Nephron (organoid): ENCODE measurements around the gene CAPRIN1.
A peak's percentile ranks its signal among the peaks of the same experiment; 100 is the strongest.
"Not testable (repeated sequence)": the region's sequence is repeated elsewhere in the genome, so short reads cannot be mapped to it uniquely, and the experiment has no call there.

Experiments used
- H3K27ac Mint-ChIP-seq, 3 experiments: 2 replicates each; pipeline ENCODE4 v1.8.0; 2020; ENCODE audit warnings: mixed read lengths in 3 of 3, mild to moderate bottlenecking in 2 of 3, moderate library complexity in 1 of 3
- H3K27me3 Mint-ChIP-seq: 2 replicates; pipeline ENCODE4 v1.8.0; 2021; ENCODE audit warnings: low read depth, mild to moderate bottlenecking, moderate library complexity, mixed read lengths
- H3K36me3 Mint-ChIP-seq: 2 replicates; pipeline ENCODE4 v1.8.0; 2020; ENCODE audit warnings: low read depth, mixed read lengths
- H3K4me1 Mint-ChIP-seq: 2 replicates; pipeline ENCODE4 v1.8.0; 2020; ENCODE audit warnings: mixed read lengths
- H3K4me3 Mint-ChIP-seq, 3 experiments: 2 replicates each; pipeline ENCODE4 v1.8.0; 2020; ENCODE audit warnings: mild to moderate bottlenecking in 3 of 3, mixed read lengths in 3 of 3, moderate library complexity in 2 of 3
- H3K9me3 Mint-ChIP-seq: 2 replicates; pipeline ENCODE4 v1.8.0; 2020; ENCODE audit warnings: mixed read lengths
- TF ChIP-seq, protein P1 (sequence below), 3 experiments: fragments of 200-600 bp; sonication (generic); IDR thresholded peaks; one replicate each; pipeline ENCODE4 v1.5.0; 2021; ENCODE audit warnings: antibody characterized with exemption in 3 of 3; ENCODE audit not compliant: unreplicated experiment in 3 of 3

CAPRIN1 gene

DNA sequence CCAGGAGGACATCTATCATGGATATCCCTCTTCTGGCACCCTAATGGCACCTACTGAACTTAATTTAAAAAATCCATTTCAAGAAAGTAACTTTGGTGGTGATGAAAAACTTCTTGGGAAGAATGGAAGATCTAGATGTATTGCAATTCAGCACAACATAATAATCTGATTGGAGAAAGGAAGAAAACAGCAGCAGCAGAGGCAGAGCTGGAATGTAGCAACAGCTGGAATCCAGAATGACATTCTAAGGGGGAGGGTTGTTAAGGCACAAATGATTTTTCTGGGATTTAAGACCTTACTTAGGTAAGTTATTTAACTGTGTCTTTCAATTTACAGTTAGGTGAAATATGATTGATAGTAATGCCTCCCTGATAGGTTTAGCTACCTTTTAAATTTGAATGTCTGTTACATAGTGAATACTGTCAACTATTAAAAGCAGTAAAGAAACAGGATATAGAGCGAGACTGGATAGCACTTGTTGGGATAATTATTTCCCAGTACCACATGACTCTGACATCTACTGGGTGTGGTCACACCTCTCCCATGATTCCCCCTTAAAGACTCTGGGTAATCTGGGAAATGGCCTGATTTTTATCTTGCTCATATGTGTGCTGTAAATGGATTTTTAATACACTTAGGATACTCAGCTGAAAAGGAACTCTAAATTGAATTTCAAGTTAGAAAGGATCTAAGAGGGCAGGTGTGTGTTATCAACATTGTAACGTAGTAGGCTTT lies 11.7 kb downstream of the CAPRIN1 start:
- TF ChIP-seq, protein P1, sequence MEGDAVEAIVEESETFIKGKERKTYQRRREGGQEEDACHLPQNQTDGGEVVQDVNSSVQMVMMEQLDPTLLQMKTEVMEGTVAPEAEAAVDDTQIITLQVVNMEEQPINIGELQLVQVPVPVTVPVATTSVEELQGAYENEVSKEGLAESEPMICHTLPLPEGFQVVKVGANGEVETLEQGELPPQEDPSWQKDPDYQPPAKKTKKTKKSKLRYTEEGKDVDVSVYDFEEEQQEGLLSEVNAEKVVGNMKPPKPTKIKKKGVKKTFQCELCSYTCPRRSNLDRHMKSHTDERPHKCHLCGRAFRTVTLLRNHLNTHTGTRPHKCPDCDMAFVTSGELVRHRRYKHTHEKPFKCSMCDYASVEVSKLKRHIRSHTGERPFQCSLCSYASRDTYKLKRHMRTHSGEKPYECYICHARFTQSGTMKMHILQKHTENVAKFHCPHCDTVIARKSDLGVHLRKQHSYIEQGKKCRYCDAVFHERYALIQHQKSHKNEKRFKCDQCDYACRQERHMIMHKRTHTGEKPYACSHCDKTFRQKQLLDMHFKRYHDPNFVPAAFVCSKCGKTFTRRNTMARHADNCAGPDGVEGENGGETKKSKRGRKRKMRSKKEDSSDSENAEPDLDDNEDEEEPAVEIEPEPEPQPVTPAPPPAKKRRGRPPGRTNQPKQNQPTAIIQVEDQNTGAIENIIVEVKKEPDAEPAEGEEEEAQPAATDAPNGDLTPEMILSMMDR (IDR thresholded peaks at IDR 0.05; ENCODE audit: unreplicated experiment in 3 of 3) = no peak
- no peak overlapping the region for H3K4me3 Mint-ChIP-seq
- H3K36me3 Mint-ChIP-seq = peaks cover 61% of the 10 kb centered on the region
- H3K4me1 Mint-ChIP-seq = peaks cover 38% of the 10 kb centered on the region
- peak overlapping the region in 2 of 3 experiments; percentile 46 to 47 for H3K27ac Mint-ChIP-seq
- H3K9me3 Mint-ChIP-seq = no peaks in the 10 kb centered on the region
- no peaks in the 10 kb centered on the region for H3K27me3 Mint-ChIP-seq

DNA sequence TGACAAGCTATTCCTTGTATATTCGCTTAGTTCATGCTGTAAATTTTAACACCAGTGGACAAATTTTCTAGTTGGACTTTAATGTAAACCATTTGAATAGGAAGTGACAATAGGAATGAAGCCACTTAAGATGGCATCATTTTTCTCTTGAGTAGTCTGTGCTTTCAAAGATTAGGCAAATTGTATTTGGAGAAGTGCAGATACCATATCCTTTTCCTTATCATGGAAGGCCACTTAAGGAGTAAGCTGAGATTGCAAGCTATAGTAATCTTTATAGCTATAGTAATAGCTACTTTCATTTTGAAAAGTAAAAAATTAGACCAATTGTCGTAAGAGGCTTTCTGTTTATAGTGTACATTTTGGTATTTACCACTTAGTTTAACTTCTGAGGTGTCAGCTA lies 12.8 kb downstream of the CAPRIN1 start:
- H3K4me1 Mint-ChIP-seq = peaks cover 32% of the 10 kb centered on the region
- peaks cover 53% of the 10 kb centered on the region for H3K36me3 Mint-ChIP-seq
- TF ChIP-seq, protein P1 (IDR thresholded peaks at IDR 0.05; ENCODE audit: unreplicated experiment in 3 of 3) = no peak
- peak overlapping the region in 1 of 3 experiments; percentile 51 for H3K27ac Mint-ChIP-seq
- H3K4me3 Mint-ChIP-seq = no peak overlapping the region
- no peaks in the 10 kb centered on the region for H3K9me3 Mint-ChIP-seq
- H3K27me3 Mint-ChIP-seq = no peaks in the 10 kb centered on the region

DNA sequence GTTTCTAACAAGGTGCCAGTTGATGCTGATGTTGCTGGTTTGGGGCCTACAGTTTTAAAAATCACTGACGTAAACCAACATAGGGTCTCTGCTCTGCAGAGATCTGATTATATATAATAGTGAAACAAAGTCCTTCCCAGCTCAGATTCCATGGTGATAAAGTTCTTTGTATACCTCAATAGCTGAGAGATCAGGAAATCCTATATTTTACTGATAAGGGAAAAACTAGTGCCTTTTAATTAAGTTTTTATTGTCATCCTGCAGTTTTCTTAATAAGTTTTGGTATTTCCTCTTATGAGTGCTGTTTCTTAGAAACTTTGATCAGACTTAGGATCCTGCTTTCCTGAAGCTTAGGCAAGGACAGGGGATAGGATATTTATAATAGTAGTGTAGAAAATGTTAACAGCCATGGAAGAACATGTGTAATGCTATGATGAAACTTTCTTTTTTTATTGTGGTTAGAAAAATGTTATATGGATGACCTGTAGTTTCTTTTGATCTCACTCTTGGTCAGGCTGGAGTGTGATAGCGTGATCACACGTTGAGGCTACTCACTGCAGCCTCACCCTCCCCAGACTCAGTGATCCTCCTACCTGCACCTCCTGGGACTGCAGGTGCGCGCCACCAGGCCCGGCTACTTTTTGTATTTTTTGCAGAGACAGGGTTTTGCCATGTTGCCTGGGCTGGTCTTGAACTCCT lies 14.1 kb downstream of the CAPRIN1 start:
- Mint-ChIP-seq H3K4me3 (no peak overlapping the region), H3K27me3 (no peaks in the 10 kb centered on the region), H3K36me3 (peaks cover 50% of the 10 kb centered on the region), H3K27ac (peak overlapping the region in 1 of 3 experiments; percentile 44), H3K4me1 (peaks cover 28% of the 10 kb centered on the region), H3K9me3 (no peaks in the 10 kb centered on the region)
- TF ChIP-seq, protein P1 (IDR thresholded peaks at IDR 0.05; ENCODE audit: unreplicated experiment in 3 of 3) = peak in 1 of 3 experiments; percentile 7

DNA sequence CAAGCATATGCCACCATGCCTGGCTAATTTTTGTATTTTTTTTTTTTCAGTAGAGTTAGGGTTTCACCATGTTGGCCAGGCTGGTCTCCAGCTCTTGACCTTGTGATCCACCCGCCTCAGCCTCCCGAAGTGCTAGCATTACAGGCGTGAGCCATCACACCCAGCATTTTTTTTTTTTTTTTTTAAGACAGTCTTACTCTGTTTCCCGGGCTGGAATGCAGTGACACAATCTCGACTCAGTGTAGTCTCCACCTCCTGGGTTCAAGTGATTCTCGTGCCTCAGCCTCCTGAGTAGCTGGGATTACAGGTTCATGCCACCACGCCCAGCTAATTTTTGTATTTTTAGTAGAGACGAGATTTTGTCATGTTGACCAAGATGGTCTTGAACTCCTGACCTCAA lies 15.2 kb downstream of the CAPRIN1 start:
- H3K36me3 Mint-ChIP-seq = peaks cover 61% of the 10 kb centered on the region
- not testable (repeated sequence) for H3K27me3 Mint-ChIP-seq, H3K27ac Mint-ChIP-seq, H3K4me3 Mint-ChIP-seq, H3K9me3 Mint-ChIP-seq
- H3K4me1 Mint-ChIP-seq = peaks cover 28% of the 10 kb centered on the region

DNA sequence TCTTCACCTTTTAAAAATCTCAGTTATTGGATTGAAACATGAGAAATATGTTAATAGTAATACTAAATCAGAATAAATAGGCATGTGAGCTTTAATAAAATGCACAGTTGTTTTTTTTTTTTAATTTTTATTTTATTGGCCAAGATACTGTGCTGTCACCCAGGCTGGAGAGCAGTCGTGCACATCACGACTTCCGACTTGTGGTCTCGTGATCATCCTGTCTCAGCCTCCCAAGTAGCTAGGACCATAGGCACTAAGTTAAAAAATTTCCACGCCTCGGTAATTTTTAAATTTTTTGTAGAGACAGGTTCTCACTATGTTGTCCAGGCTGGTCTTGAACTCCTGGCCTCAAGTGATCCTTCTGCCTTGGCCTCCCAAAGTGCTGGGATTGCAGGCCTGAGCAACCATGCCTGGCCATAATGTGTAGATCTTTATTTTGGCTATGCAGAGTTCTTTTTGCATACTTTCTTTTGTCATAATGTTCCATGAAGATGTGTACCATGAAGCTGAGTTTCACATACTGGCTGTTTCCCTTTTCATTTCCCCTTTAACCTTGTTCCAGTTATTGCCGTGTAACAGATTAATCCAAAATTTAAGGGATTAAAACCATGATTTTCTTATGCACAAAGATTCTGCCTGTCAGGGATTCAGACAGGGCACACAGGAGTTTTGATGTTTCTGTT lies 16.0 kb downstream of the CAPRIN1 start:
- H3K9me3 Mint-ChIP-seq = no peaks in the 10 kb centered on the region
- peaks cover 24% of the 10 kb centered on the region for H3K4me1 Mint-ChIP-seq
- H3K4me3 Mint-ChIP-seq = no peak overlapping the region
- H3K27ac Mint-ChIP-seq = no peak overlapping the region
- peaks cover 60% of the 10 kb centered on the region for H3K36me3 Mint-ChIP-seq
- H3K27me3 Mint-ChIP-seq = no peaks in the 10 kb centered on the region
- TF ChIP-seq, protein P1 (IDR thresholded peaks at IDR 0.05; ENCODE audit: unreplicated experiment in 3 of 3) = no peak

DNA sequence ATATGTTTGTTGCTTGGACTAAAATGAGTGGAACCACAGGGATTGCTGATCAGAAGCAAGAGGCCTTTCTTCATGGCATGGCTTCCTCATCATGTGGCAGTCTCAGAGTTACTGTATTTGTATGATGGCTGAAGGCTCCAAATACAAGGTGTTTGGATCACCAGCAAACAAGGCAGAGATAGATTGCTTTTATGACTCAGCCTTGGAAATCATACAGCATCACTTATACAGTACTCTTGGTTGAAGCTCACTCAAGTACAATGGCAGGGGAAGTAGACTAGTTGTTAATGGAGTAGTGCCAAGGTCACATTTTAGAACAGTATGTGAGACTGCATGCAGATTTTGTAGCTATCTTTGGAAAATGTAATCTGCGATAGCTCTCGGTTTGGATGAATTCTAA lies 16.6 kb downstream of the CAPRIN1 start:
- Mint-ChIP-seq H3K27ac (no peak overlapping the region), H3K4me1 (peaks cover 19% of the 10 kb centered on the region), H3K4me3 (no peak overlapping the region), H3K9me3 (no peaks in the 10 kb centered on the region), H3K27me3 (no peaks in the 10 kb centered on the region), H3K36me3 (peaks cover 59% of the 10 kb centered on the region)
- TF ChIP-seq, protein P1 (IDR thresholded peaks at IDR 0.05; ENCODE audit: unreplicated experiment in 3 of 3) = no peak

DNA sequence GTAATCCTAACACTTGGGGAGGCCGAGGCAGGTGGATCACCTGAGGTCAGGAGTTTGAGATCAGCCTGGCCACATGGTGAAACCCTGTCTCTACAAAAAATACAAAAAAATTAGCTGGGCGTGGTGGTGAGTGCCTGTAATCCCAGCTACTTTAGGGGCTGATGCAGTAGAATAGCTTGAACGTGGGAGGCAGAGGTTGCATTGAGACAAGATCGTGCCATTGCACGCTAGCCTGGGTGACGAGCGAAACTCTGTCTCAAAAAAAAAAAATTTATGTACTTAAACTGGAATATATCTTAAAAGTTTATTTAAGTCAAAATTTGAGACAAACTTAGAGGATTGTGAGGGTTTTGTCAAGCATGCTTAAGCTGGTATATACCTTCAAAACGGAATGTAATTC lies 19.8 kb downstream of the CAPRIN1 start:
- not testable (repeated sequence) for H3K9me3 Mint-ChIP-seq, H3K27me3 Mint-ChIP-seq, H3K4me1 Mint-ChIP-seq, H3K27ac Mint-ChIP-seq, H3K4me3 Mint-ChIP-seq
- peaks cover 66% of the 10 kb centered on the region for H3K36me3 Mint-ChIP-seq
